H7 (cell line): ENCODE measurements around the gene MIGA1. TPM values are rescaled to one million over a fixed set of nuclear protein-coding genes. Genes with fewer than 3 reads are reported as not detected.

ENCODE experiments used
- DNase-seq: peaks from one replicate; pipeline ENCODE4 v3.0.0; 2012
- H3K27me3 ChIP-seq: 2 replicates; pipeline ENCODE4 v1.6.0; 2011; ENCODE audit warnings: mild to moderate bottlenecking, low read length; ENCODE audit not compliant: control insufficient read depth, insufficient read depth
- H3K36me3 ChIP-seq: replicated peaks from 2 replicates; pipeline ENCODE4 v1.5.1; 2011; ENCODE audit warnings: low read length; ENCODE audit not compliant: control insufficient read depth, insufficient read depth
- H3K4me3 ChIP-seq: 2 replicates; pipeline ENCODE4 v1.5.1; 2011; ENCODE audit warnings: low read depth, mild to moderate bottlenecking, control low read depth, low read length, moderate library complexity; ENCODE audit not compliant: insufficient read depth
- total RNA-seq: library from RNA; depleted of rRNA; stranded (reverse); fragments of >200 nt; shearing (Covaris generic); gene quantifications from 2 replicates; pipeline ENCODE4 v1.2.3, GENCODE V29; 2014

Gene MIGA1
- total RNA-seq, 1 experiment from 2014 or later: 7.1 TPM

DNA sequence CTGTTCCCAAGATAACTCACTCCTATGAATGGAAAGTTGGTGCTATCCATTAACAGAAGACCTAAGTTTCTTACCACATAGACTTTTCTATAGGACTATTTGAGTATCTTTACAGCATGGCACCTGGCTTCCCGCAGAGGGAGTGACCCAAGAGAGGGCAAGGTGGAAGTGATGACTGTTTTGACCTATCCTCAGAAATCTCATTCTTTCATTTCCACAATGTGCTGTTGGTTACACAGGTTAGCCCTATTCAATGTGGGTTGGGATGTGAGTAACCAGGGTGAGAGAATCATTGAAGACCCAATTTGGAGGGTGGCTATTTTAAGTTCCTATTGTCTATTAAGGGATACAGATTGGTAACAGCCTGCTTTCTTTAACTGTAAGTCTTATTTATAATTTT is 70.6 kb downstream of the MIGA1 start:
- Histone ChIP-seq H3K36me3 (no peaks in the 10 kb centered on the region), H3K27me3 (no peaks in the 10 kb centered on the region), H3K4me3 (no peak overlapping the region)
- DNase-seq: no peak

DNA sequence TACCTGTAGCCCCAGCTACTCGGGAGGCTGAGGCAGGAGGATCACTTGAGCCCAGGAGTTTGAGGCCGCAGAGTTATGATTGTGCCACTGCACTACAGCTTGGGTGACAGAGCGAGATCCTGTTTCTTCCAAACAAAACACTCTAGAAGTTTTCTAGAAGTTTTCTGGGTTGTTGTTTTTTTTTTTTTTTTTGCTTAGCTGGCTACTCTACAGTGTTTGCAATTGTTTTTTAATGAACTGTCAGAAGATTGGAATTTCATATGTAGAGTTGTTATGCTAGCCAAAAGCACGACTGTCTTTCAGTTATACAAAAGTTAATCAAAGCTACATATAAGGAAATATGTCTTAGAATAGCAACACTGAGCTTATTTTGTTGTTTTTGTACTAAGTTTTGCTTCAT is 78.1 kb downstream of the MIGA1 start:
- no peak for DNase-seq
- Histone ChIP-seq H3K4me3 (no peak overlapping the region), H3K27me3 (no peaks in the 10 kb centered on the region)

GRCh38 chr1:77858725-77859124 is 79.3 kb downstream of the MIGA1 start:
- DNase-seq: no peak
- Histone ChIP-seq H3K4me3 (no peak overlapping the region), H3K36me3 (no peaks in the 10 kb centered on the region), H3K27me3 (no peaks in the 10 kb centered on the region)

More for the DNA sequence above, 78.1 kb downstream of the MIGA1 start:
- no peaks in the 10 kb centered on the region for H3K36me3 ChIP-seq

GRCh38 chr1:77859248-77859647 is 79.8 kb downstream of the MIGA1 start:
- Histone ChIP-seq H3K27me3 (no peaks in the 10 kb centered on the region), H3K36me3 (no peaks in the 10 kb centered on the region), H3K4me3 (no peak overlapping the region)
- no peak for DNase-seq

- Histone ChIP-seq H3K36me3 (no peaks in the 10 kb centered on the region), H3K27me3 (no peaks in the 10 kb centered on the region), H3K4me3 (no peak overlapping the region)
- DNase-seq: no peak
Measured at GRCh38 chr1:77866296-77866695, 86.8 kb downstream of the MIGA1 start.

- no peaks in the 10 kb centered on the region for H3K27me3 ChIP-seq
- H3K36me3 ChIP-seq: 0 out of 2 replicates have a peak, but pooled peaks cover 2% of the 10 kb centered on the region
- no peak overlapping the region for H3K4me3 ChIP-seq
- DNase-seq: no peak
Measured at GRCh38 chr1:77872645-77873044, 93.2 kb downstream of the MIGA1 start.

DNA sequence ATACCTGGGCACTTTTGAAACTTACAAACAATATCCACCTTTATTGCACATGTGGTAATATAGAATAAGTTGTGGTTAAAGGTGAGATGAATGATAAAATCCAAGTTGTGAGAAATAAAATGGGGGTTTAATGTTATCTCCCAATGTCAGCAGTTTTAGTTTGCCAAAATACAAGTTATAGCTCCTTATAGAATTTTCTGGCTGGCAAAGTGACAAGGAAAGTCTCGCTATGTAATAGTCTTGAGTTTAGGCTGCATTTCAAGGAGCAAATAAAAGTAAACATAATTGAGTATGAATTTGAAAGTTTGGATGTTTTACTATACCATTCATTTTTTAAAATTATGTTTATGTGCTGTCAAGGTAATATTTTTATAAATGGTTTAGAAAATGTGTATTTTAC is 94.0 kb downstream of the MIGA1 start:
- DNase-seq: no peak
- H3K36me3 ChIP-seq: 0 out of 2 replicates have a peak, but pooled peaks cover 2% of the 10 kb centered on the region
- no peak overlapping the region for H3K4me3 ChIP-seq
- H3K27me3 ChIP-seq: no peaks in the 10 kb centered on the region

DNA sequence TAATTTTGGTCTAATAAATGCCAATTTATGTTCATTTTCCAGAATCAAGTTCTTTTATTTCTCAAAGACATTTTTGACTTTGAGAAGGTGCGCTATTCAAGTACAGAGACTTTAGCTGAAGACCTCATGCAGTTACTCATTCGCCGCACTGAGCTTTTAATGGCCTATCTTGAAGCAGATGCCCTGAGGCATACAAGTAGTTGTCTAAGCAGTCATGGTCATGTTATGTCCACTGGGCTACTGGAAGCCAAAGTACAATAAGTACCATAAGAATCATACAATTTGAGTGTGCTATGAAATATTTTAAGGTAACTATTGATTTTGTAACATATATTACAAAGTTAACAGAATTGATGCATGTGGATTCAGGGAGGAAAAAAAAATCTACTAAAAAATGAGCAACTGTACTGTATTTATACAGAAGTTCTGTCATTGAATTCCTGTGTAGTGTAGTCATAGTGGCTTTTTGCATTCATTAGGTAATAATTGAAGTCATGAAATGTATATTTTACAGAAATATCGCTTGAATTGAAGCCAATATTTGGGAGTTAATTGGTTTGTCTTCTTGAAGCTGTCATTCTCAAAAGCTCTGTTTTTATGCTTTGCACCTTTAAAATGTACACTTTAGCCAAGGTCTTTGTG is 95.5 kb downstream of the MIGA1 start:
- no peak for DNase-seq
- Histone ChIP-seq H3K27me3 (no peaks in the 10 kb centered on the region), H3K36me3 (0 out of 2 replicates have a peak, but pooled peaks cover 2% of the 10 kb centered on the region), H3K4me3 (no peak overlapping the region)

GRCh38 chr1:77876884-77877283 is 97.4 kb downstream of the MIGA1 start:
- no peak for DNase-seq
- Histone ChIP-seq H3K36me3 (0 out of 2 replicates have a peak, but pooled peaks cover 2% of the 10 kb centered on the region), H3K4me3 (no peak overlapping the region), H3K27me3 (no peaks in the 10 kb centered on the region)

- no peak for DNase-seq
- no peak overlapping the region for H3K4me3 ChIP-seq
- no peaks in the 10 kb centered on the region for H3K27me3 ChIP-seq
- H3K36me3 ChIP-seq: no peaks in the 10 kb centered on the region
Measured at GRCh38 chr1:77881061-77881460, 101.6 kb downstream of the MIGA1 start.

GRCh38 chr1:77882411-77882810 is 103.0 kb downstream of the MIGA1 start:
- Histone ChIP-seq H3K4me3 (no peak overlapping the region), H3K27me3 (no peaks in the 10 kb centered on the region), H3K36me3 (no peaks in the 10 kb centered on the region)
- DNase-seq: no peak

- Histone ChIP-seq H3K27me3 (no peaks in the 10 kb centered on the region), H3K4me3 (peak within 1 kb of the TSS; percentile 84), H3K36me3 (no peaks in the 10 kb centered on the region)
Measured at GRCh38 chr1:77888081-77888780, 108.8 kb downstream of the MIGA1 start, which contains the start of gene NEXN. NEXN (plus strand) TSS chr1:77888624; CDS start chr1:77916107, 27,483 bp downstream.

GRCh38 chr1:77888781-77889642 is 109.6 kb downstream of the MIGA1 start:
- no peaks in the 10 kb centered on the region for H3K36me3 ChIP-seq
- no peaks in the 10 kb centered on the region for H3K27me3 ChIP-seq
- DNase-seq: peak; percentile 85
- peak overlapping the region; percentile 84 for H3K4me3 ChIP-seq

More at GRCh38 chr1:77888081-77888780, 108.8 kb downstream of the MIGA1 start, which contains the start of gene NEXN:
- DNase-seq: peak; percentile 86

DNA sequence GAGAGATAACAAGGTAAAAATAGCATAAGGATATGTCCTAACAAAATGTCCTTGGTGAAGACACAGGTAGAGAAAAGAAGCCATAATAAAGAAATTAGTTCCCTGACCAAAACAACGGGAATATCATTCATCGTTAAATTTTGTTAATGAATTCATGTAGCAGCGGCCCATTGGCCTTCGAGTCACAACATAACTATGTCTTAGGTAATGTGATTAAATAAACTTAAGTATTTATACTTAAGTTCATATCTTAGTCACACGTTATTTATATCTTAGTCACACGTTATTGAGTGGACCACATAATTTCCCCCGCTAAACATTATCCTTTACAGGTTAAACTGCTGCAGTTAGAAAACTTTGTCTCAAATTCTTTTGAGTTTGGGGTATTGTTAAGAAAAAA is 110.2 kb downstream of the MIGA1 start:
- no peaks in the 10 kb centered on the region for H3K27me3 ChIP-seq
- no peak for DNase-seq
- H3K4me3 ChIP-seq: peak overlapping the region; percentile 84
- H3K36me3 ChIP-seq: no peaks in the 10 kb centered on the region
